HG03196 (cell line): ENCODE data around the gene TSEN2.

Source experiments
- ATAC-seq: cut with Tn5 transposase; IDR thresholded peaks from one replicate; pipeline ENCODE4 v1.9.1; 2021; ENCODE audit not compliant: unreplicated experiment

Gene TSEN2

DNA sequence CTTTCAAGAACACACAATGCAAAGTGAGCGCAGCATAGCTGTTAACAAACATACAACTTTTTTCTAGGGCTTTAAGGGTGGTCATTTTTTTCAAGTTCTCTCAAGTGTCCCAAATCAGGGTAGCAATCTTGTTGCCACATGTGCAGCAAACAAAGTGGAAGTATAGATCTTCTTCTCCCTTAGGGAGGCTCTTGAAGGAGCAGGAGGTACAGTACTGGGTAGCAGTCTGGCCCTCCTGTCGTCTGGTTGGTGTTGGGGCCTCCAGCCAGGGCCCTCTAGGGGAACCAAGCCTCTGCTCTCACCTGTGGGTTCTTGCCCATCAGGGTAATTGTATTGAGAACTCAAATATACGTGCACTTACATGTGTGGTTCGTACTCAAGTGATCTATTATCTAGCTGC is 98.5 kb downstream of the TSEN2 start:
- no peak for ATAC-seq
